Sigmoid colon (tissue), 4 donors: ENCODE measurements around the gene VPREB1.
"Not testable (repeated sequence)": the region's sequence is repeated elsewhere in the genome, so short reads cannot be mapped to it uniquely, and the experiment has no call there.

Source experiments
- CTCF ChIP-seq, 4 experiments: fragments of 450-650 bp in 3 of 4; fragments of 200-600 bp in 1 of 4; IDR thresholded peaks; one replicate each; pipeline ENCODE4 v1.5.1; 2016 to 2019; ENCODE audit warnings: antibody characterized with exemption in 4 of 4, mild to moderate bottlenecking in 3 of 4, moderate library complexity in 2 of 4
- POLR2AphosphoS5 ChIP-seq, 4 donors: sonication (generic); formaldehyde crosslinking; IDR thresholded peaks; one replicate each; pipeline ENCODE4 v1.6.1; 2017; ENCODE audit warnings: antibody characterized with exemption in 4 of 4

- not testable (repeated sequence) for TF ChIP-seq POLR2AphosphoS5, CTCF (IDR thresholded peaks at IDR 0.05)
Measured at GRCh38 chr22:22294641-22295040, 50.1 kb downstream of the VPREB1 start.
